COLO829 (cell line): ENCODE data around the gene NELL1.

Experiments
- DNase-seq: peaks from one replicate; pipeline ENCODE4 v3.0.0; 2012; ENCODE audit warnings: low spot score

NELL1 gene

GRCh38 chr11:21485426-21485825 lies 816.0 kb downstream of the NELL1 start:
- no peak for DNase-seq

GRCh38 chr11:21489416-21490115 lies 820.2 kb downstream of the NELL1 start:
- DNase-seq: no peak

DNA sequence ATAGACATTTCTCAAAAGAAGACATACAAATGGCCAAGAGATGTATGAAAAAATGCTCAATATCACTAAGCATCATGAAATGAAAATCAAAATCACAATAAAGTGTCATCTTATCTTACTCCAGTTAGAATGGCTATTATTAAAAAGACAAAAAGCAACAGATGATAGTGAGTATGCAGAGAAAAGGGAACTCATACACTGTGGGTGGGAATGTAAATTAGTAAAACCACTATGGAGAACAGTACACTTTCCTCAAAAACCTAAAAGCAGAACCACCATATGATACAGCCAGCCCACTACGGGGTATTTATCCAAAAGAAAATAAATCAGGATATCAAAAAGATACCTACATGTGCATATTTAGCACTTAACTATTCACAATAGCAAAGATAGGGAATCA lies 823.5 kb downstream of the NELL1 start:
- DNase-seq: no peak

GRCh38 chr11:21494946-21495345 lies 825.6 kb downstream of the NELL1 start:
- DNase-seq: no peak

DNA sequence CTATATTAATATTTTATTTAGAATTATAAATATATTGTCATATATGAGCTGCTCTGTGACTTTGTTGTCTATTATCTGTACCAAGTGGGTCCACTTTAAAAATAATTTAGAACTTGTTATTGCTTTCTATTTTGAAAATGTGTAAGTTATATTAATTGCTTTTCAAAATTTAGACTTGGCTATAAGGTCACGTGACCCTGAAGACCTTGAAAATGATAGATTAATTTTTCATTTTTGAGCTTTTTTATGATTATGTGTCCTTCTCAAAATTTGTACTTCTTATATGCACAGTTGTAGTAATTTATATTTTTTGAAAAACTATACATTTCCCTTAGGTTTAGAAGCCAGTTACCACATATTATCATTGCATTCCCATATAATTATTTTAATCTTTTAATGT lies 826.5 kb downstream of the NELL1 start:
- no peak for DNase-seq

DNA sequence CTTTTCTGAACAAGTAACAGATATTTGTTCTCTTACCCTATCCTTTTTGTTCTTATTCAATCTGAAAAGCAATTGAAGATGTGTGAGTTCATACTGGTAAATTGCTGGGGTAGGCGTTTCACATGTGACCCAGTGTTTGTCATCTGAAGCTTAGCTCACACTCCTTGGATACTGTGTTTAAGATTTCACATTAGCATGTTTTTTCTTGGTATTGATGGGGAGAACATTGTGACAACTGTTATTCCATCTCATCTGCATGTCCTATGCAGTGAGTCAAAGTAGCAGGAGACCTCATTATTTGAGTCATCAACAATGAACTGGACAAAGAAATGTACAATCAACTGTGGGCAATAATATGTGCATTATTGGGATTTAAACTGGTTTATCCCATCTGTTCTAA lies 831.9 kb downstream of the NELL1 start:
- no peak for DNase-seq

DNA sequence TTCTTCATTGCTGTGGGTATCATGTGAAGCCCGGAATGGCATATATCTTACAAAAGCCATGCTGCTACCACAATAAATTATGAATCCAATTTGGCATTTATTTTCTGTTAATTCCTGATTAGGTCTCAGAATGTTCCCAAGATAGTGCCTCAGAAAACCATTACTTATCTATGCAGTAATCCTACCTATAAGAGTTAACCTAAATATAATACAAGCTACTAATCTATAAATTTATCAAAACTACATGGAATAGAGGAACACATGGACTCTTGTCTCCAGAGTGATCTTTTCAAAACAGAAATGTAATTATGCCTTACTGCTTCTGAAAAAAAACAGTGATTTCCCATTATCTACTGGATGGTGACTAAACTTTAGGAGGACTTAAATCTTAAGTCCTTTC lies 835.7 kb downstream of the NELL1 start:
- DNase-seq: no peak

DNA sequence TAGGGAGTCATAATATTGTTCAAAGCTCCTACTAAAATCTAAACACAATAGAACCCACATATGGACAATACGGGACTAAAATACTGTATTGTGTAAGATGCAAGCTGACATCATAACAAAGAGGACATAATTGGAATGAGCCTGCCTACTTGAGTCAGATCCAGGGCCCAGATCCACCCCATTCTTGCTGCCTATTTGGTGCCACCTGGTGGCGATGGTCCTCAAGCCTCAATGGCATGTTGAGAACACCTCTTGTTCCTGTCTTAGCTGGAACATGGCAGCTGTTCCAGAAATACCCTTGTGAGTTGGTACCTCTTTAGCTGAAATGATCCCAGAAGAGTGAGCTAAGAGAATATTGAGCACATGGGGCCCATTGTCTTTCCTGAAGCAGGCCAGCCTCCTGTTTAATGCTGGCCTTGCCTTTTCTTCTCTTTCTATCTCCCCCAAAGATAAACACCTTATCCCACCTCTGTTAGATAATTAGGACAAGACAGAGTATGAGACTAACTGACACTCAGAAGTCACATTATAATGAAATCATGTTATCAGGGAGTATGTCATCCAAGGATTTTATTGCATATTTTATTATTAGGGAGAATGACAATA lies 842.6 kb downstream of the NELL1 start:
- peak; percentile 69 for DNase-seq

DNA sequence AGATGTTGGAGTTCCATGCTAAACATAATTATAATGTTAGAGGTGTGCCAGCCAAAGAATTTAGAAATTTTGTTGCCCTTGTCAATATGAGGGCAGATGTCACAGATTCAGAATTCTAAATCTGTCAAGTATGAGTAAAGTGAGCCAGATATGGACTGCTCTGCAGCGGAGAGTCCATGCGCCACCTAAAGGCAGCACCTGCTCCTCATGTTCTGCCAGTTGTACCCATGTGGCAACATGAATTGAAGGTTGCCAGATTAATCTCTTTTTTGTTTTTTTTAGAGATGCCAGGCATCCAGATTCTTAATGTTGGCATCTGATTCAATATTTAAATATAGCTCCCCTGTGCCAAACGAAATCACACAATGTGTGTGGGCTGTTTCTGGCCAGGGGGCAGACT lies 844.9 kb downstream of the NELL1 start:
- no peak for DNase-seq

DNA sequence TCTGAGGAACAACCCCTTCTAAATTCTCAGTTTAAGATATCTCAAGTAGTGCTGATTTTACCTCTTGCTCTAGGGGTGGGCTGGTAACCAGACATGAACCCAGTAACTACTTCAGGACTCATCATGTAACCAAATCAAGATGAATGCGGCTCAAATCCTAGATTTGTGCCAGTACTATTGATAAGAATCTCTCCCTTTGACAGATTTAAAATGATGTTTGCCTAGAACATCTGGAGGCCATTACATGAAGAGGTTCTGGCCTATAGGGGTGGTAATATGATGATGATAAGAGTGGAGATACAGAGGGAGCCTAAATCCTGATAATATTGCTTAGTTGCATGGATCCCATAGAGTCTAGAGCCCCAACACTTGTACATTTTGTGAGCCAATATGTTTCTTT lies 850.9 kb downstream of the NELL1 start:
- DNase-seq: no peak

GRCh38 chr11:21529187-21529586 lies 859.8 kb downstream of the NELL1 start:
- DNase-seq: no peak

GRCh38 chr11:21534288-21534687 lies 864.9 kb downstream of the NELL1 start:
- no peak for DNase-seq

DNA sequence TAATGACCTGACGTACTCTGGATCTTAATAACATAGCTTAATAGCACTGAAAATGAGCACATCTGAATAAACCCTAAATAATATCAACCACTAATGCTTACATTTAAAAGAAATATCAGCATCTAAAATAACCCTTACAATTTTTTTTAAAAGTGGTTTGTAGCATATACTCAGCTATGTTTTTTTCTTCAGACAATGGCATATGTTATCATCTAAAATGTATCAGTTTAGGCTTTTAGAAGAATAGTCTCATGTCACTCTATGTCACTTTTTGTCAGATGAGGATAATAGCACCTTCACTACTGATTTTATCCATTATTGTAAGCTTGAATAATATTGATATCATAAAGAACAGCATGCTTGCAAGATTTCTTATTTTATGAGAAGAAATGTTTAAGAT lies 868.6 kb downstream of the NELL1 start:
- no peak for DNase-seq

DNA sequence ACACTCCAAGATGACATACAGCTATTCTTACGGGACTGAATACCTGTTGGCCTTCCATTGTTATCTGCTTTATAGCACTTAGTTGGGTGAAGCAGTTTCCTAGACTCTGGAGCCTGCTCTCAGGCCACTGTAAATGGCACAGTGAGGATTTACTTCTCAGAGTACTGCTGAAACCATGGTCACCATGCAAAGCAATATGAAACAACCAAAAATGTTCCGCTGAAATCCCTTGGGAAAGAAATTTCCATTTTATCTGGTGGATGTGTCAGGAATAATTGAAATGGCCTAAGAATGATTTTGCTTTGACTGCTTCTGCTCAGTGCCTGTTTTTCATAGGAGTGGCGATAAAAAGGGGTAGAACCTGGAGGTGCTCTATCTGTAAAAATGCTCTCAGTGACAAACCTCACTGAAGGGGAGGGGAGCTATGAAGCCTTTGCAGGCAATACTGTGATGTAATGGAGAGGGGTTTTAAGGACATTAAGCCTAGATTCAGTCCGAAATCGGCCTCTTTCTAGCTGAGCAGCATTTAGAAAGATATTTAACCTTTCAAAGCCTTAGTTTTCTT lies 871.9 kb downstream of the NELL1 start:
- DNase-seq: no peak

DNA sequence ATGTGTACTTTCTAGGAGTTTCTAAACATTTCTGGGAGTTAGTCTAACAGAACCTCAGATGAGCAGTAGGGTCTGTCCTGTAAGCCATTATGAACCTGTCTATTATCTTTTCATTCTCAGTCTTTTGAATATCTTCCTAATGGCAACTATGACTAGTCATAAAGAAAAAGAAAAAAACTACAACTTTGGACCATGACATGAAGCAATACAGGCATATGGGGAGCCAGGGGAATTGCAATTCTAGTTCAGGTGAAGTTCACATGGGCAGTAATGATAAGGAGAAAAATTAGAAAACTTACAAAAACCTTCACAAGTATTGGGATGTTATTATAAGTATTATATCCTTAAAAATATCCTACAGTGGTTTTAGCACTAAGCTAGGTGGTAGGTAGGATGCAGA lies 874.5 kb downstream of the NELL1 start:
- DNase-seq: no peak

GRCh38 chr11:21545699-21546098 lies 876.3 kb downstream of the NELL1 start:
- no peak for DNase-seq

GRCh38 chr11:21546703-21547102 lies 877.3 kb downstream of the NELL1 start:
- DNase-seq: no peak

- peak; percentile 6 for DNase-seq
Observed at GRCh38 chr11:21552911-21553310, 883.5 kb downstream of the NELL1 start.

- DNase-seq: no peak
Observed at GRCh38 chr11:21553795-21554194, 884.4 kb downstream of the NELL1 start.

- DNase-seq: no peak
Observed at GRCh38 chr11:21554284-21554683, 884.9 kb downstream of the NELL1 start.

DNA sequence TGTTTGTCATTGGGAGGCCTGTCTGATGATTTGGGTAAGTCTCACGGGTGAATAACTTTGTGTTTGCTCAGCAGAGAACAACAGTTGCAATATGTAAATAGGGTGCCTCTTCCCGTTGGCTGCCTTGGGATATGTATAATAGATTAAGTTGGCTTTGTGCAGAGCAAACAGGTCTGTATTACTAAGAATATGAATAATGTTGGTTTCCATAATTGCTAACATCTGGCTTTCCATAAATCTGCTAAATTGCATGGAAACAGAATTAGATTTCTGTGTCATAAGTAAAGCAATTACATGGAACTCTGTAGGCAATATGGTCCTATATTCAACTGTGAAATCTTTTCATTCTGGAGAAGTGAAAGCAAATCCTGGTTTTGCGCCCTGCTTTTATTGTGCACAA lies 887.5 kb downstream of the NELL1 start:
- no peak for DNase-seq

GRCh38 chr11:21560466-21560975 lies 891.1 kb downstream of the NELL1 start:
- no peak for DNase-seq

- DNase-seq: peak; percentile 42
Observed at GRCh38 chr11:21561581-21561980, 892.2 kb downstream of the NELL1 start.

GRCh38 chr11:21564095-21564494 lies 894.7 kb downstream of the NELL1 start:
- no peak for DNase-seq
